GM23338 (cell line): Measurements from ENCODE around the gene NCKAP5.

Source experiments
- CREB1 ChIP-seq: fragments of 250-450 bp; sonication (Bioruptor Pico); IDR thresholded peaks from 2 replicates; pipeline ENCODE4 v1.5.0; 2020; ENCODE audit warnings: low read depth, mild to moderate bottlenecking, moderate library complexity
- EZH2 ChIP-seq: fragments of 200-600 bp; sonication (generic); IDR thresholded peaks from one replicate; pipeline ENCODE4 v1.8.0; 2017; ENCODE audit warnings: antibody characterized with exemption, mild to moderate bottlenecking, low read depth; ENCODE audit not compliant: unreplicated experiment
- EZH2phosphoT487 ChIP-seq: fragments of 200-600 bp; sonication (generic); IDR thresholded peaks from one replicate; pipeline ENCODE4 v1.8.1; 2018; ENCODE audit warnings: antibody characterized with exemption; ENCODE audit not compliant: unreplicated experiment
- JUNB ChIP-seq: IDR thresholded peaks from one replicate; pipeline ENCODE4 v1.6.1; 2016; ENCODE audit warnings: antibody characterized with exemption; ENCODE audit not compliant: unreplicated experiment
- NANOG ChIP-seq: IDR thresholded peaks from 2 replicates; pipeline ENCODE4 v1.6.1; 2016; ENCODE audit warnings: antibody characterized with exemption, borderline replicate concordance
- POLR2AphosphoS5 ChIP-seq: IDR thresholded peaks from 2 replicates; pipeline ENCODE4 v1.6.1; 2016; ENCODE audit warnings: antibody characterized with exemption, low read depth
- STAT1 ChIP-seq: IDR thresholded peaks from one replicate; pipeline ENCODE4 v1.6.1; 2016; ENCODE audit warnings: antibody characterized with exemption; ENCODE audit not compliant: unreplicated experiment
- ZNF114 ChIP-seq: fragments of 250-450 bp; sonication (Bioruptor Pico); IDR thresholded peaks from 2 replicates; pipeline ENCODE4 v1.5.0; 2020; ENCODE audit warnings: mild to moderate bottlenecking, moderate library complexity
- ZNF331 ChIP-seq: fragments of 250-450 bp; sonication (Bioruptor Pico); IDR thresholded peaks from 2 replicates; pipeline ENCODE4 v1.5.0; 2020; ENCODE audit warnings: low read depth, mild to moderate bottlenecking, moderate library complexity
- TF ChIP-seq, protein P1 (sequence below), 2 experiments: fragments of 200-600 bp in 1 of 2; sonication (generic) in 1 of 2; conservative IDR thresholded peaks; 2 replicates each; pipeline versions ENCODE4 v1.5.1 to v1.6.1; 2016 to 2017; ENCODE audit warnings: antibody characterized with exemption in 2 of 2, low read depth in 2 of 2, mild to moderate bottlenecking in 2 of 2, moderate library complexity in 1 of 2
- TF ChIP-seq, protein P2 (sequence below): IDR thresholded peaks from one replicate; pipeline ENCODE4 v1.6.1; 2018; ENCODE audit warnings: antibody characterized with exemption; ENCODE audit not compliant: unreplicated experiment
- TF ChIP-seq, protein P3 (sequence below): IDR thresholded peaks from 2 replicates; pipeline ENCODE4 v1.6.1; 2016; ENCODE audit warnings: antibody characterized with exemption

DNA sequence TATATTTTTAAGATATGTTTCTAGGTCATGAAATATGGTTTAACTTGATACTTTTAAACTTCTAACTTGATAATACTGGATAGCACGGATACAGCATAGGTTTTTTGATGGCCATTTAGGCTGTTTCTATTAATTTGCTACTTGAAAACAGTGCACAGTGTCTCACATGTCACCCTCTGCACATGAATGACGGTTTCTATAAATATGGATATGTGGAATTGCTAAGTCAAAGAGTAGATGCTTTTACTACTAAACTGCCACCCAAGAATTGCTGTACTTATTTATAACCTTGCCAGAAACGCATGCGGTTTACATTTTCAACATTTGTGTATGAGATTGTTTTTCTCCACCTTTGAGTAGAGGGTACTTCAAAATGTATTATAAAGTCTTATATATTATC lies 723.7 kb downstream of the NCKAP5 start:
- no peak for TF ChIP-seq JUNB
- TF ChIP-seq, protein P1, sequence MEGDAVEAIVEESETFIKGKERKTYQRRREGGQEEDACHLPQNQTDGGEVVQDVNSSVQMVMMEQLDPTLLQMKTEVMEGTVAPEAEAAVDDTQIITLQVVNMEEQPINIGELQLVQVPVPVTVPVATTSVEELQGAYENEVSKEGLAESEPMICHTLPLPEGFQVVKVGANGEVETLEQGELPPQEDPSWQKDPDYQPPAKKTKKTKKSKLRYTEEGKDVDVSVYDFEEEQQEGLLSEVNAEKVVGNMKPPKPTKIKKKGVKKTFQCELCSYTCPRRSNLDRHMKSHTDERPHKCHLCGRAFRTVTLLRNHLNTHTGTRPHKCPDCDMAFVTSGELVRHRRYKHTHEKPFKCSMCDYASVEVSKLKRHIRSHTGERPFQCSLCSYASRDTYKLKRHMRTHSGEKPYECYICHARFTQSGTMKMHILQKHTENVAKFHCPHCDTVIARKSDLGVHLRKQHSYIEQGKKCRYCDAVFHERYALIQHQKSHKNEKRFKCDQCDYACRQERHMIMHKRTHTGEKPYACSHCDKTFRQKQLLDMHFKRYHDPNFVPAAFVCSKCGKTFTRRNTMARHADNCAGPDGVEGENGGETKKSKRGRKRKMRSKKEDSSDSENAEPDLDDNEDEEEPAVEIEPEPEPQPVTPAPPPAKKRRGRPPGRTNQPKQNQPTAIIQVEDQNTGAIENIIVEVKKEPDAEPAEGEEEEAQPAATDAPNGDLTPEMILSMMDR (conservative IDR thresholded peaks at IDR 0.05; ENCODE audit: low read depth in 2 of 2) = no peak
- no peak for TF ChIP-seq CREB1 (CRISPR knock-in tag)
- TF ChIP-seq, protein P2, sequence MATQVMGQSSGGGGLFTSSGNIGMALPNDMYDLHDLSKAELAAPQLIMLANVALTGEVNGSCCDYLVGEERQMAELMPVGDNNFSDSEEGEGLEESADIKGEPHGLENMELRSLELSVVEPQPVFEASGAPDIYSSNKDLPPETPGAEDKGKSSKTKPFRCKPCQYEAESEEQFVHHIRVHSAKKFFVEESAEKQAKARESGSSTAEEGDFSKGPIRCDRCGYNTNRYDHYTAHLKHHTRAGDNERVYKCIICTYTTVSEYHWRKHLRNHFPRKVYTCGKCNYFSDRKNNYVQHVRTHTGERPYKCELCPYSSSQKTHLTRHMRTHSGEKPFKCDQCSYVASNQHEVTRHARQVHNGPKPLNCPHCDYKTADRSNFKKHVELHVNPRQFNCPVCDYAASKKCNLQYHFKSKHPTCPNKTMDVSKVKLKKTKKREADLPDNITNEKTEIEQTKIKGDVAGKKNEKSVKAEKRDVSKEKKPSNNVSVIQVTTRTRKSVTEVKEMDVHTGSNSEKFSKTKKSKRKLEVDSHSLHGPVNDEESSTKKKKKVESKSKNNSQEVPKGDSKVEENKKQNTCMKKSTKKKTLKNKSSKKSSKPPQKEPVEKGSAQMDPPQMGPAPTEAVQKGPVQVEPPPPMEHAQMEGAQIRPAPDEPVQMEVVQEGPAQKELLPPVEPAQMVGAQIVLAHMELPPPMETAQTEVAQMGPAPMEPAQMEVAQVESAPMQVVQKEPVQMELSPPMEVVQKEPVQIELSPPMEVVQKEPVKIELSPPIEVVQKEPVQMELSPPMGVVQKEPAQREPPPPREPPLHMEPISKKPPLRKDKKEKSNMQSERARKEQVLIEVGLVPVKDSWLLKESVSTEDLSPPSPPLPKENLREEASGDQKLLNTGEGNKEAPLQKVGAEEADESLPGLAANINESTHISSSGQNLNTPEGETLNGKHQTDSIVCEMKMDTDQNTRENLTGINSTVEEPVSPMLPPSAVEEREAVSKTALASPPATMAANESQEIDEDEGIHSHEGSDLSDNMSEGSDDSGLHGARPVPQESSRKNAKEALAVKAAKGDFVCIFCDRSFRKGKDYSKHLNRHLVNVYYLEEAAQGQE = no peak
- no peak for TF ChIP-seq ZNF331 (CRISPR knock-in tag)
- no peak for TF ChIP-seq EZH2phosphoT487
- TF ChIP-seq, protein P3, sequence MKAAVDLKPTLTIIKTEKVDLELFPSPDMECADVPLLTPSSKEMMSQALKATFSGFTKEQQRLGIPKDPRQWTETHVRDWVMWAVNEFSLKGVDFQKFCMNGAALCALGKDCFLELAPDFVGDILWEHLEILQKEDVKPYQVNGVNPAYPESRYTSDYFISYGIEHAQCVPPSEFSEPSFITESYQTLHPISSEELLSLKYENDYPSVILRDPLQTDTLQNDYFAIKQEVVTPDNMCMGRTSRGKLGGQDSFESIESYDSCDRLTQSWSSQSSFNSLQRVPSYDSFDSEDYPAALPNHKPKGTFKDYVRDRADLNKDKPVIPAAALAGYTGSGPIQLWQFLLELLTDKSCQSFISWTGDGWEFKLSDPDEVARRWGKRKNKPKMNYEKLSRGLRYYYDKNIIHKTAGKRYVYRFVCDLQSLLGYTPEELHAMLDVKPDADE = no peak
- no peak for TF ChIP-seq EZH2
- no peak for TF ChIP-seq POLR2AphosphoS5
- no peak for TF ChIP-seq STAT1
- no peak for TF ChIP-seq ZNF114 (CRISPR knock-in tag)
- no peak for TF ChIP-seq NANOG
